AG10803 (cell line): Measurements from ENCODE around the gene DUSP19.
"Not testable (repeated sequence)": the region's sequence is repeated elsewhere in the genome, so short reads cannot be mapped to it uniquely, and the experiment has no call there.

Source experiments
- DNase-seq: peaks from one replicate; pipeline ENCODE4 v3.0.0; 2010; ENCODE audit warnings: low read depth
- H3K4me3 ChIP-seq: 2 replicates; pipeline ENCODE4 v1.5.1; 2011; ENCODE audit warnings: mild to moderate bottlenecking, low read length, control low read depth
- TF ChIP-seq, protein P1 (sequence below): conservative IDR thresholded peaks from 2 replicates; pipeline ENCODE4 v1.5.1; 2011; ENCODE audit warnings: mild to moderate bottlenecking, low read length, control low read depth, inconsistent platforms

Gene DUSP19

DNA sequence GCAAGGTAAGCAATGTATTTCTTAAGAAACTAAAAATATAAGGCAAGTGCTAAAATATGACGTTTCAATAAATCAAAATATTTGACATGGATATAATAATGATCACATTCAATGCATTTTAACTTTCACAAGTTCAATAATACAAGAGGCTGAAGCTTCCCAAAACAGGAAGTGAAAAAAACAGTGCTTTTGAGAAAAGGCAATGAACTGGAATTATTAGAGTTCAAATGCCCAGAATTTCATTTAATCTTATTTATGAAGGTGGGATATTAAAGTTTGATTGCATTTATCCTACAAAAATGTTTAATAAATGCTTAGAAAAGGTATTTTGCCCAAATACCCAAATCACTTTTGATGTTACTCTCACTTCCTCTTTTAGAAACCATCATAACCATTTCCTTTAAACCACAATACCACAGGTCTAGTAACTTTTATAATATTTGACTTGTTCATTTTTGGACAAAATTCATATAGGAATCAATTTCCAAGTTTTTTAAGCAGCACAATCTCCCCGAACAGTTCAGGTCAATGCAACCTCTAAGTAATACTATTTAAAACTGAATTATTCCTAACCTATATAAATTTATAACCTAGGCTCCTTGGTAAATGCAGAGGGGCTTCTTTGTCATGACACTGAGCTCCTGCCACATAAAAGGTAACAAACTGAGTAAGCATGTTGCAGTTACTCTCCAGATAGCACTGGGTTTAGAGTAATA lies 42.4 kb upstream of the DUSP19 start:
- H3K4me3 ChIP-seq, result peak overlapping the region; percentile 81
- DNase-seq, result no peak
- TF ChIP-seq, protein P1, sequence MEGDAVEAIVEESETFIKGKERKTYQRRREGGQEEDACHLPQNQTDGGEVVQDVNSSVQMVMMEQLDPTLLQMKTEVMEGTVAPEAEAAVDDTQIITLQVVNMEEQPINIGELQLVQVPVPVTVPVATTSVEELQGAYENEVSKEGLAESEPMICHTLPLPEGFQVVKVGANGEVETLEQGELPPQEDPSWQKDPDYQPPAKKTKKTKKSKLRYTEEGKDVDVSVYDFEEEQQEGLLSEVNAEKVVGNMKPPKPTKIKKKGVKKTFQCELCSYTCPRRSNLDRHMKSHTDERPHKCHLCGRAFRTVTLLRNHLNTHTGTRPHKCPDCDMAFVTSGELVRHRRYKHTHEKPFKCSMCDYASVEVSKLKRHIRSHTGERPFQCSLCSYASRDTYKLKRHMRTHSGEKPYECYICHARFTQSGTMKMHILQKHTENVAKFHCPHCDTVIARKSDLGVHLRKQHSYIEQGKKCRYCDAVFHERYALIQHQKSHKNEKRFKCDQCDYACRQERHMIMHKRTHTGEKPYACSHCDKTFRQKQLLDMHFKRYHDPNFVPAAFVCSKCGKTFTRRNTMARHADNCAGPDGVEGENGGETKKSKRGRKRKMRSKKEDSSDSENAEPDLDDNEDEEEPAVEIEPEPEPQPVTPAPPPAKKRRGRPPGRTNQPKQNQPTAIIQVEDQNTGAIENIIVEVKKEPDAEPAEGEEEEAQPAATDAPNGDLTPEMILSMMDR, result no peak

DNA sequence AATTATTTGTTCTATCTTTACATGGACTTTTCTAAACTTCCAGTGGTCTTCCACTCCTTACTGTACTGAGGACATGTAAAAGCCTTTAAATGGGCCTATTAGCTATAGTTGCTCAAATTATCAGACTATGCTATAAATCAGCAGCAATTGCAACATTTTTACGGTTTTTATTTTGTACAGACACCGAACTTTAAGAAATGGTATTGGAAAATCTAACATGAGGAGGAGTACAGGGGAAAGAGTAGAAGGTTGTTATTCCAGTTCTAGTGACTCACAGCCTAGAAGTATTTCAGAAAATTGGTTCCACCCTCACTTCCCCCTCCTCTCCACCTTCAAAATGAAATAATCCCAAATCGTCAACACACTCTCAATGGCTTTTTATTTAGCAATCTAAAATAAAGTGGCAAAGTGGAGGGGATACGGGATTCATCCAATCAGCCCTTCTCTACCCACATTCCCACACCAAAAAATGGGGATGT lies 41.4 kb upstream of the DUSP19 start:
- DNase-seq, result peak; percentile 37
- TF ChIP-seq, protein P1, result 0 out of 2 replicates have a peak, but pooled peaks have one; percentile 15
- peak overlapping the region; percentile 81 for H3K4me3 ChIP-seq

DNA sequence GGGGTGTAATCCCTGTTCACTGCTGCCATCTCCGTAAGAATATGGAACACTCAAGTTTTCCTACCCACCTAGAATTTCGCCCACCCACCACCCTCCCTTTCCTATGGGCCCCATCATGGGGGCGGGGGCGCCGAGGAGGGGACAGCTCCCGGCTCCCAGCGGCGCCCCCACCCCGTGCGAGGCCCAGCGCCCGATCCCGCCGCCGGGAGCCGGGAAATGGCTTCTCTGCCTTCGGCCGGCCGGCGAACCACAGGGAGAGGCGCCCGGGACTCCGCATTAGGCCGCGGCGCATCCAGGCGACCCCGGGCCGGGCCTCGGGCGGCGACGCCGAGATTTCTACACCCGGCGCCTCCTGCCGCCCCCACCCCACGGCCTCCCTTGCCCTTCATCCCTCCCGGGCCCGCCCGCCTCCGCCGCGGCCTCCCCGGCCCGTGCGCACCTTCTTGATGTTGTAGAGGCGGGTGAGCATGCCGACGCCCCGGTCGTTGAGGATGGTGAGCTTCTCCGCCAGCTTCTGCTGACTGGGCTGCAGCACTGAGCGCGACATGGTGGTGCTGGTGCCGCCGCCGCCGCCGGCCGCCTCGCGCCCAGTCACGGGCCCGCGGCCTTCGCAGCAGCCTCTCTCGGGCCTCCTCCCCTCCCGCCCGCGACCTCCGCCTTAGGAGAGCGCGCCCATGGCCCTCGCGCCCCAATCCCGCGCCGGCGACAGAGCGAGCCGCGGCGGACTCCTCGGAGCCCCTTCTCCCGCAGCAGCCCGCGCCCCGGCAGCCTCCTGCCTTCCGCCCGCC lies 40.8 kb upstream of the DUSP19 start:
- H3K4me3 ChIP-seq, result peak overlapping the region; percentile 81
- TF ChIP-seq, protein P1, result no peak; the same call in 1 of the 2 replicates
- peak; percentile 20 for DNase-seq

DNA sequence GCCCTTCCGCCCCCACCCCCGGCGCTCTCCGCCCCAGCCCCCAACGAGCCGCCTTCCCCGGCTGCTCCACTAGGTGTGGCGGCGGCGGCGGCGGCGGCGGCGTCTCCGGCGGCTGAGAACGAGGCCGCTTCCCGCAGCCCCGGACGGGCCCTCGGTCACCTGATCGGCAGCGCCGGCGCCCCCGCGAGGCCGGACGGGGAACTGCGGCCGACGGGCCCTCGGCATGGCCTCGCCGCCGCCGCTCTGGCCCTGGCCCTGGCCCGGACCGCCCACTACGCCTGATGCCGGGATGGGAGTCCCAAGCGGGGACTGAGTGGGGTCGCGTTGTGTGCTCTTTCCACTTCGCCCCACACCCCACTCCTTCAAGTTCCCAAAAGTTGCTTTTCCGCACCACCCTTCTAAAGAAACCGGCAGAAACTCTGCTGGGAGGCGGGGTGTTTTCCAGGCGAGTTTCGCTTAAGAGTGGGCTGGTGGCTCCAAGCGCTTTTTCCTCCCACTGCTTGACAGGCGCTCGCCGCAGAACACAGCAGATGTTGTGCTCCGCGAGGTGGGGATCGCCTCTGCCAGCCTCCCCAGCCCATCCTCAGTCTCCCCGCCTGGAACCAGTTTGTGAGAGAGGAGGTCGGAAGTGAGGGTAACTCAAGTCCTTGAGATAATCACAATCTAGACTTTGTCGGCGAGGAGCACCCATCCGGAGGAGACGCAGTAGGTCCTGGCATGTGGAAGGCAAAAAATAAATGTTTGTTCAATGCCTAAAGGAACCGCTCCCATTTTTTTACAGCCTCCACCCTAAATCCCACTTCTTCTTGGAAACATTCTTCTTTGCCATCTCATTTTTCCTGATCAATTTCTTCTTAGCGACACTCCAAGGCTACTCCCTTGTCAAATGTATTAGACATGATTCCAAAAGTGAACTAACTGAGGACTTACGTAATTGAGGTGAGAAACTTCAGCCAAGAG lies 39.9 kb upstream of the DUSP19 start, which contains the start of gene NCKAP1:
Gene NCKAP1, minus strand, starts transcription at position 117 of the 960 bp plus-strand sequence. CDS start 358 bp downstream, outside the sequence.
- DNase-seq, result peak; percentile 87

DNA sequence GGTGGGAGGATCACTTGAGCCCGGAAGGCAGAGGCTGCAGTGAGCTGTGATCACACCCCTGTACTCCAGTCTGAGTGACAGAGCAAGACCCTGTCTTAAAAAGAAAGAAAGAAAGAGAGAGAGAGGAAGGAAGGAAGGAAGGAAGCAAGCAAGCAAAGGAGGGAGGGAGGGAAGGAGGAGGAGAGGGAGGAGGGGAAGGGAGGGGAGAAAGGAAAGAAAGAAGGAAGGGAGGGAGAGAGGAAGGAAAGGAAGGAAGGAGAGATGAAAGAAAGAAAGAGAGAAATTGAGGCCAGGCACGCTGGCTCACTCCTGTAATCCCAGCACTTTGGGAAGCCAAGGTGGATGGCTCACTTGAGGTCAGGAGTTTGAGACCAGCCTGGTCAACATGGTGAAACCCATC lies 37.9 kb upstream of the DUSP19 start:
- TF ChIP-seq, protein P1, result no peak
- no peak overlapping the region for H3K4me3 ChIP-seq
- DNase-seq, result no peak

More for the DNA sequence above, 39.9 kb upstream of the DUSP19 start, which contains the start of gene NCKAP1:
- H3K4me3 ChIP-seq, result peak within 1 kb of the TSS; percentile 81
- TF ChIP-seq, protein P1, result peak; percentile 41

DNA sequence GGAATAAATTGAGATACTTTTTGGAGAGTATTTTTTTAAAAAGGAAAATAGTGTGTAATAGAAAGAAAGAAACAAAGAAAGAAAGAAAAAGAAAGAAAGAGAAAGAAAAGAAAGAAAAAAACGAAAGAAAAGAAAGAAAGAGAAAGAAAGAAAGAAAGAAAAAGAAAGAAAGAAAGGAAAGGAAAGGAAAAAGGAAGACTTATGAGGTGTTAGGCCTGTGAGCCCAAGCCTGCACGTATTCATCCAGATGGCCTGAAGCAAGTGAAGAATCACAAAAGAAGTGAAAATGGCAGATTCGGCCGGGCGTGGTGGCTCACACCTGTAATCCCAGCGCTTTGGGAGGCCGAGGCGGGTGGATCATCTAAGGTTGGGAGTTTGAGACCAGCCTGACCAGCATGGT lies 35.0 kb upstream of the DUSP19 start:
- not testable (repeated sequence) for H3K4me3 ChIP-seq, DNase-seq

DNA sequence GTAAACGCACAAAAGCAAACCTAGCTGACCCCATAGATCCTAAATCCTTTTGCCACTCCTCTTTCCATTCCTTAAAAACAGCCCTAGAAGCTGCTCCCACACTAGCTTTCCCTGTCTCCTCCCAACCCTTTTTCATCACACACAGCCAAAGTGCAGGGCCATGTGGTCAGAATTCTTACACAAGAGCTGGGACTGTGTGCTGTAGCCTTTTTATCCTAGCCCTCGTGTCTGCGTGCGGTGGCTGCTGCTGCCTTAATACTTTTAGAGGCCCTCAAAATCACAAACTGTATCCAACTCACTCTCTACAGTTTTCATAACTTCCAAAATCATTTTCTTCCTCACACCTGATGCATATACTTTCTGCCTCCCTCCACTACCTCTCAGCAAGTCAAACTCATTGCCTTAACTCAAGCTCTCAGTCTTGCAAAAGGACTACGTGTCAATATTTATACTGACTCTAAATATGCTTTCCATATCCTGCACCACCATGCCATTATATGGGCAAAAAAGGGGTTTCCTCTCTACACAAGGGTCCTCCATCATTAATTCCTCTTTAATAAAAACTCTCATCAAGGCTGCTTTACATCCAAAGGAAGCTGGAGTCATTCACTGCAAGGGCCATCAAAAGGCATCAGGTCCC lies 30.9 kb upstream of the DUSP19 start:
- H3K4me3 ChIP-seq, DNase-seq: not testable (repeated sequence)
